GM21447 (cell line): ENCODE measurements around the gene TNFSF10.
A peak's percentile ranks its signal among the peaks of the same experiment; 100 is the strongest.
"Not testable (repeated sequence)": the region's sequence is repeated elsewhere in the genome, so short reads cannot be mapped to it uniquely, and the experiment has no call there.

Experiments
- ATAC-seq: cut with Tn5 transposase; IDR thresholded peaks from one replicate; pipeline ENCODE4 v1.9.1; 2021; ENCODE audit not compliant: unreplicated experiment

Gene TNFSF10

GRCh38 chr3:172544404-172544803 lies 21.2 kb upstream of the TNFSF10 start:
- ATAC-seq: no peak

GRCh38 chr3:172543884-172544283 lies 20.7 kb upstream of the TNFSF10 start:
- no peak for ATAC-seq

- no peak for ATAC-seq
Observed at GRCh38 chr3:172543419-172543818, 20.2 kb upstream of the TNFSF10 start.

- no peak for ATAC-seq
Observed at GRCh38 chr3:172542999-172543398, 19.8 kb upstream of the TNFSF10 start.

GRCh38 chr3:172541945-172542488 lies 18.8 kb upstream of the TNFSF10 start:
- no peak for ATAC-seq

GRCh38 chr3:172540049-172540448 lies 16.8 kb upstream of the TNFSF10 start:
- ATAC-seq: no peak

- ATAC-seq: no peak
Observed at GRCh38 chr3:172539273-172539672, 16.0 kb upstream of the TNFSF10 start.

- no peak for ATAC-seq
Observed at GRCh38 chr3:172538368-172539151, 15.3 kb upstream of the TNFSF10 start.

- no peak for ATAC-seq
Observed at GRCh38 chr3:172537507-172538158, 14.4 kb upstream of the TNFSF10 start.

- no peak for ATAC-seq
Observed at GRCh38 chr3:172536993-172537419, 13.8 kb upstream of the TNFSF10 start.

GRCh38 chr3:172536505-172536904 lies 13.3 kb upstream of the TNFSF10 start:
- no peak for ATAC-seq

GRCh38 chr3:172530566-172530965 lies 7.3 kb upstream of the TNFSF10 start:
- peak; percentile 61 for ATAC-seq

GRCh38 chr3:172530101-172530561 lies 6.9 kb upstream of the TNFSF10 start:
- peak; percentile 19 for ATAC-seq

GRCh38 chr3:172528677-172529076 lies 5.4 kb upstream of the TNFSF10 start:
- no peak for ATAC-seq

- ATAC-seq: no peak
Observed at GRCh38 chr3:172527306-172527705, 4.1 kb upstream of the TNFSF10 start.

- no peak for ATAC-seq
Observed at GRCh38 chr3:172525116-172525613, 1.9 kb upstream of the TNFSF10 start.

GRCh38 chr3:172524611-172525010 lies 1.4 kb upstream of the TNFSF10 start:
- ATAC-seq: no peak

- ATAC-seq: not testable (repeated sequence)
Observed at GRCh38 chr3:172521837-172522726, 1.1 kb downstream of the TNFSF10 start.

- peak; percentile 42 for ATAC-seq
Observed at GRCh38 chr3:172520301-172520831, 2.9 kb downstream of the TNFSF10 start.

GRCh38 chr3:172519740-172520139 lies 3.5 kb downstream of the TNFSF10 start:
- ATAC-seq: no peak
